ENCODE data around the gene SEZ6L.

SEZ6L gene

DNA sequence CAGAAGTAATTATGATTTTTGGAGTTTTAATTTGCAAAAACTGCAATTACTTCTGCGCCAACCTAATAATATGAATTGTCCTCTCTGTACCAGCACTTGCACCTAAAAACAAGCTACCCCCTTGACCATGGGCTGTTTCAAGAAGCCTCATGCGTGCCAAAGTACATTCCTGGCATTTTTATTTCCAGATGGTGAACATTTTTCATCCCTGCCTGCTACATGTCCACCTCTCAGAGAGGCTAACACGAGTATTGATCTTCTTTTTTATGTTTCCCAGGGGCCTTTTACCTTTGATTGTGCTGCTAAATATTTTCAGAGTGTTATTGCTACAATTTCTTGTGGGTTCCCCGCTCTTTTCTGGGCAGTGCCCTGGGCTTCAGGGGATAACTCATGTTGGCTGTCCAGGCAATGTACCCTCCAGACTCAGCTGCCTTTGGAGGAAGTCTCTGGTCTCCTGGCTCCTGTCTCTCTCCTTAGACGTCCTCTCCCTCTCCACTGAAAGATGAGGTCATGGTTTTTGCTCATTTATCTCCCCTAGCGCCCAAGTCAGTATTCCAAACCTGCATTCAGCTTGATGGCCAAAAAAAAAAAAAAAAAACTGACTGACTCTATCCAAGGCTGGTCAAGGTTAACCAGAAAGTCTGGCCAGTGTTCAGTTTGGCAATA, 173.6 kb downstream of the SEZ6L start:
- DNase-seq = no peak

DNA sequence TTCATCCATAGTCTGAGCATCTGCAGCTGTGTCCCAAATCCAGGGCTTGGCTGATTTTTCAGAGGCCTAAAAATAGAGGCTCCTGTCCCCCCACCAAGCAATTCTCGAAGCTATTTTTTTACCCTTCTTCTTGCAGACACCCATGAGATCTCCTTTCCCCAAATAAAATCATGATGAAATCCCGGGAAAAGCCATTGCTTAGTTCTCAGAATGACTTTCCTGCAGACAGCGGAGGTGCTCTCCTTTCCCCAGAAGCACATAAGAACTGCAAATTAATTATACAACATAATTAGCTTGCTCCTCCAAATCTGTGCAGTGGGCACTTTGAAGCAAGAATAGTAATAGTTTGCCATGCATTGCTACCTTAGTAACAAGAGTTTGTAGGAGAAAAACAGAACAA, 176.2 kb downstream of the SEZ6L start:
- DNase-seq = no peak

- DNase-seq = no peak
These were observed 179.7 kb downstream of the SEZ6L start for GRCh38 chr22:26348810-26349526.

DNA sequence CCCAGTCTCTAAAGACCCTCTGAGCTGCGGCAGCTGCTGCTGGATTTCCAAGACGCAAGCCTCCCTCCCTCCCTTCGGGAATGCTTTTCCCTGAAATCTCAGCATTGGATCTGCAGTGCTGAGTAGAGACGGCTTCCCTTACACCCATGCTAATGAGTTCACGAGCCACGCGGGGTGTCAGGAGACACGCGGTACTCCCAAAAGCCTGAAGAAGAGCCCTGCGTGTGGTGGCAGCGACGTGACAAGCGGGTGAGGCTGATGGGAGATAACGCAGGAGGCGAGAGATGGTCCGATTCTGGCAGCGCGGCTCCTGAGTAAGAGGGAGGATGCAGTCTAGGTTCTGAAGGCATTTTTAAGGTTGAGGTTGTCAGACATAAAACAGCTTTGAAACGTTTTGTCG, 185.4 kb downstream of the SEZ6L start:
- no peak for DNase-seq

DNA sequence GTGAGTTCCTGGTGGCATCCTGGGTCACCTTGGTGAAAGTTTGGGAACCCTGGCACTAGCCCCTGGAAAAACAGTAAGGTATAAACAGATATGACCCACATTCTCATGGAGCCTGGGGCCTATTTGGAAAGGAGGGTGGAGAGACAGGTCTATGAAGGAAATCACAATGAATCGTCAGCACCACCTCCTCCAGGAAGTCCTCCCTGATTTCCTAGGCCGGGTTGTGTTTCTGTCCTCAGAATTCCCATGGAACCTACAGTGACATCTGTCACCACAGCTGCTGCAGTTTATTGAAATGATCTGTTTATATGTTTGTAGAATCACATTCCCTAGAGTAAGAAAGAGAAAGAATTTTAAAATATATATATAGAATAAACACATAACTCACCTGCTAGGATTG, 188.0 kb downstream of the SEZ6L start:
- peak; percentile 6 for DNase-seq

- no peak for DNase-seq
These were observed 188.6 kb downstream of the SEZ6L start for GRCh38 chr22:26357813-26358212.

GRCh38 chr22:26359156-26359555, 189.9 kb downstream of the SEZ6L start:
- no peak for DNase-seq

DNA sequence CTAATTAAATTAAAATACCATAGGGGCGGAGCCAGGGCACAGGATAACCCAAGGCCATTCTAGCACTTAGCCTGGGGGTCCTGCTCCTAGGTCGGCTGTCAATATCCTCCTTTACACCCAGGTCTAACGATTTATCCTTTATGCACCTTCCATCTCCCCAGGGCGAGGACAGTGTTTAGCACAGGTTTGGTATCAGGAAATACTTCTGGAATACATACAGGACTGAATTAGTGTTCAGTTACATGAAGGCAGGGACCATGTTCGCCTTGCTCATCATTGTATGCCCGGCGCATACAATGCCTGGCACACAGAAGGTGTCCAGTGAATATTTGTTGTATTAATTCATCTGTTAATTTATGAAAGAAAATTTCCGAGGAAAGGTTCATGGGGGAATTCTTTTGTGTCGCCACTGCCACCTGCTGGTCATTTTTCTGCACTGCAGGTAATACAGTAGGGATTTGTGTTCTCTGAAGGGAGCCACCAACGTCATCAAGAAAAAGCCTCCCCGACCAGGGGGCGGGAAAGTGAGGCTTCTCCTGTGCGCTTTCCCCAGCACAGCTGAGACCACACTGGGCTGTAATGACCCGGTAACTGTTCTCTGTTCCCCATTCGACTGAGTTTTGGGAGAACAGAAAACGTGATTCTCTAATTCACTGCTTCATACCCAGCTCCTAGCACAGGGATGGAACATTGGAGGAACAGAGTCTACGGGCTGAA, 191.1 kb downstream of the SEZ6L start:
- peak; percentile 65 for DNase-seq

DNA sequence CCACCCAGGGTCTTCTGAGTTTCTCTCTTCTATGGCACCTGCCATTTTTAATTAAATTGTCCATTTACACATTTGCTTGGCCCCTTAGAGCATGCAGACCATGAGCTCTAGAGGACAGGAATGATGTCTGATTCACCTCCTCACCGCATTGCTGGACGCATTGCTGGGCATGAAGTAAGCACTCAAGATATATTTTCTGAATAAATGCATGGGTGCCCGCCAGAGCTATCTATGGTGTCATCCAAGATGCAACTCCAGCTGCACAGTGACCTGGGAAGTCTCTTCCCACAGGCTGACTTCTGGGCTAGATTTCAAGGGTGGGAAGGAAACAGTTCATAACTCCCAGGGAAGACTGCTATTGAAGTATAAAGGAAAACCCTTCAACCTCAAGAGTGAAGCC, 193.2 kb downstream of the SEZ6L start:
- no peak for DNase-seq

- DNase-seq = peak; percentile 74
These were observed 195.1 kb downstream of the SEZ6L start for GRCh38 chr22:26364066-26365015.

- DNase-seq = peak; percentile 27
These were observed 198.4 kb downstream of the SEZ6L start for GRCh38 chr22:26367402-26368245.

GRCh38 chr22:26372890-26373289, 203.6 kb downstream of the SEZ6L start:
- DNase-seq = no peak

DNA sequence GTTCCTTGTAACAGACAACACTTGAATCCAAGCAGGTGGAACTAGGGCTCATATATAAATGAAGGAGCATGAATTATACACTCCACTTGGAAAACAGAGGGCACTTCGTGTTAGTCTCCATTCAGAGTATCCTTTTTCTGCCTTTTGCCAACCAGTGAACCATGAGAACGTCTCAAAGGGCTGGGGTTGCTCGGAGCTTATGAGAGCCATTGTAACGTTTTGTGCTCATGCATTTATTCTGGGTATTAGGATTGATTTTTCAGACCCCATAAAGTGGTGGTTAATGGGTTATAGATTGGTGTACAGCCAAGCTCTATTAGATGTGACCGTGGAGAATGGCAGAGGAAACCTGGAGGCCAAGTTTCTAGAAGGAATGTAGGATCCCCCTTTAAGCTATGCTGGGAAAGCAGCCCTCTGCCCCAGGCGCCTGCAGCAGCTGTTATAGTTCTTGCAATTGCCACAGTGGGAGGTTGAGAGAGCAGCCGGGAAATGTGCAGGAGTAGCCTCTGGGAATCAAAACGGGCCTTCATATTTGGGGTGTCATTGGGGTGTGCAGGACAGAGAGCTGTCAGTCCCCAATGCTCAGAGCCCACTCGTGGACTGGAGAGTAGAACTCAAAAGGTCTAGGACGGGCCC, 205.2 kb downstream of the SEZ6L start:
- no peak for DNase-seq

- DNase-seq = no peak
These were observed 208.0 kb downstream of the SEZ6L start for GRCh38 chr22:26377170-26377830.

GRCh38 chr22:26380072-26380830, 211.0 kb downstream of the SEZ6L start:
- DNase-seq = no peak

DNA sequence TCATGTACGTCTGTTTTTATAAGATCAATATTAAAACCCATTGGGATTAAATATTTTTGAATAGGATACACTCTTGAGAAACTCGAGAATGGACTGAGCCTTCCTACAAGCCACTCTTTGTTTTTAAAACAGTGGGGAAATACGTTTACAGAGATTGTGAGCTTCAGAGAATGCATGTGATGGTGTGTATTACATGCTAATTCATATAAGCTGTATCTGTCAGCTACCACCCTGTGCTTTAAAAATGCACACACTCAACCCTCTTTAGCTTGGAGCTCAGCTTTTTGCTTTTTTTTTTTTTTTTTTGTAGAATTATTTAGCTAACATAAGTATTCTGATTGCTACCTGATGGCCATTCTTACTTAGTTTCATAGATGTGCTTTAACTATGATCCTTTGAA, 213.5 kb downstream of the SEZ6L start:
- no peak for DNase-seq

GRCh38 chr22:26383968-26384556, 214.8 kb downstream of the SEZ6L start:
- no peak for DNase-seq

DNA sequence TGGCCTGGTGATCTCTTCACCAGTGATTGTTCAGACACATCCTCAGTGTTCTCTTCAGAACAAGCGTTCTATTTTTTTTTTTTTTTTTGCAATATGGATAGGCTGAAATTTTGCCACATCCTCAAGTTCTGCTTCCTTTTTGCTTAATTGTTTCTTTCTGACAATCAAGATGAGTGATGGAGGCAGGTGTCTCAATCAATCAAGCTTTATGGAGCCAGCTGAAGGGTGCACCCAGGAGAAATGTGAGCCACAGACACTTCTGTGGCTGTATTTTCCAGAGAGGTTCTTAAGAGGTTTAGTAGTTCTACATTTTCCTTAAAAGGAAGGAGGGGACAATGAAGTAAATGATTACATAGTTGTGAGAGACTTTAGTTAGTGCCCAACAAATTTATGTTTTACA, 215.9 kb downstream of the SEZ6L start:
- no peak for DNase-seq

DNA sequence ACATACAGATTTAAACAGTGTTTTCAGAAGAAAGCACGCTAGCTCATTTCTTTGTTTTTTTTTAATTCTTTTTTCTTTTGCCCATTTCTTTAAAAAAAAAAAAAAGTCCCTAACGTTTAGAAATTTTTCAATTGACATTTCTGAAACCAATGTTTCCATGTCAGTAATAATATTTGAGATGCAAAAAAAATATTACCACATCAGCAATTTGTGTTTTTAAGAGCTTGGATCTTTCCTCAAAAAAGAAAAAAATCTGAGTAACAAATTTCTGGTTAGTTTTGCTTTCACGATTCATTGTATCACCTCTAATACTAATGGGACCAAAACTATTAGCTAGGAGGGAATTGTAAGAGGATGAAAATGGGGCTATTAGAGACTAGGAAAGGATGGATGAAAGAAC, 219.9 kb downstream of the SEZ6L start:
- no peak for DNase-seq

GRCh38 chr22:26391091-26391490, 221.8 kb downstream of the SEZ6L start:
- no peak for DNase-seq

All from NCI-H1694 treated with DMSO at 0.1 percent for 48 hours (cell line).